Natural killer cell (primary cell): ENCODE results near the gene XAB2. TPM values are rescaled to one million over a fixed set of nuclear protein-coding genes. Genes with fewer than 3 reads are reported as not detected.

Source experiments
- ATAC-seq, 3 donors: fragments of 150-1000 bp in 2 of 3; fragments of 200-7000 bp in 1 of 3; cut with Tn5 transposase; 1 replicate in 1 of 3; 2 replicates in 2 of 3; pipeline ENCODE4 v1.10.0; 2021; ENCODE audit warnings: mild to moderate bottlenecking in 2 of 3, moderate library complexity in 2 of 3
- DNase-seq, 2 donors: peaks; one replicate each; pipeline versions ENCODE4 v3.0.0 to v3.0.0-alpha.2; 2013 to 2021; ENCODE audit warnings: mixed read lengths in 1 of 2
- H3K27ac ChIP-seq: one replicate; pipeline ENCODE4 v1.5.1; 2013; ENCODE audit warnings: mild to moderate bottlenecking, low read length
- H3K27me3 ChIP-seq: one replicate; pipeline ENCODE4 v1.6.1; 2013; ENCODE audit warnings: low read length; ENCODE audit not compliant: control insufficient read depth, insufficient read depth
- H3K36me3 ChIP-seq: one replicate; pipeline ENCODE4 v1.6.1; 2013; ENCODE audit warnings: low read length; ENCODE audit not compliant: control insufficient read depth, insufficient read depth
- H3K4me1 ChIP-seq: one replicate; pipeline ENCODE4 v1.6.1; 2013; ENCODE audit warnings: low read length; ENCODE audit not compliant: control insufficient read depth, insufficient read depth
- H3K4me3 ChIP-seq: one replicate; pipeline ENCODE4 v1.5.1; 2013; ENCODE audit warnings: low read length
- H3K9me3 ChIP-seq: one replicate; pipeline ENCODE4 v1.6.1; 2013; ENCODE audit warnings: low read length; ENCODE audit not compliant: control insufficient read depth, insufficient read depth
- H3K27ac Mint-ChIP-seq, 2 donors: one replicate each; pipeline ENCODE4 v1.8.0; 2022; ENCODE audit warnings: mild to moderate bottlenecking in 2 of 2, mixed read lengths in 2 of 2, moderate library complexity in 1 of 2
- H3K27me3 Mint-ChIP-seq, 2 donors: one replicate each; pipeline ENCODE4 v1.8.0; 2022; ENCODE audit warnings: low read depth in 2 of 2, mixed read lengths in 2 of 2
- H3K36me3 Mint-ChIP-seq: one replicate; pipeline ENCODE4 v1.8.0; 2022; ENCODE audit warnings: mixed read lengths
- H3K4me1 Mint-ChIP-seq, 2 donors: one replicate each; pipeline ENCODE4 v1.8.0; 2022; ENCODE audit warnings: mixed read lengths in 2 of 2
- H3K4me3 Mint-ChIP-seq: one replicate; pipeline ENCODE4 v1.8.0; 2022; ENCODE audit warnings: mild to moderate bottlenecking, moderate library complexity, mixed read lengths
- H3K9me3 Mint-ChIP-seq, 2 donors: one replicate each; pipeline ENCODE4 v1.8.0; 2022; ENCODE audit warnings: mixed read lengths in 2 of 2
- CTCF ChIP-seq: fragments of 200-600 bp; IDR thresholded peaks from one replicate; pipeline ENCODE4 v1.8.0; 2022; ENCODE audit warnings: antibody characterized with exemption
- WGBS: methylation state at CpG from one replicate; pipeline ENCODE4 v1.1.7; 2013; ENCODE audit warnings: missing lambda C conversion rate; ENCODE audit not compliant: insufficient coverage; 5-methylcytosine and 5-hydroxymethylcytosine counted together
- intact Hi-C: fragments of 100-400 bp; cut with micrococcal nuclease; formaldehyde crosslinking; loops from one replicate; pipeline ENCODE4 v1.14.2; 2022
- total RNA-seq, 4 donors: library from RNA; stranded (reverse); fragments of 120-200 nt in 1 of 4; gene quantifications; one replicate each; pipeline versions ENCODE4 v1.2.3 to v1.2.4, GENCODE V29; 2013 to 2022

XAB2 gene
- total RNA-seq, 3 donors from 2014 or later (not counting 1 experiment from before 2014, with no cell fraction given) = 60.2 to 70.8 (median 67.7) TPM

GRCh38 chr19:7637374-7638256 lies 8.3 kb upstream of the XAB2 start:
- Mint-ChIP-seq H3K27me3 (no peaks in the 10 kb centered on the region), H3K9me3 (peaks cover 0 to 2% of the 10 kb centered on the region in 2 donors), H3K27ac (peak overlapping the region; percentile 84 to 94), H3K4me1 (peaks cover 14 to 50% of the 10 kb centered on the region in 2 donors), H3K4me3 (peak overlapping the region; percentile 88), H3K36me3 (no peaks in the 10 kb centered on the region)
- H3K27me3 ChIP-seq = no peaks in the 10 kb centered on the region
- peak in 1 of 2 donors; percentile 39 for DNase-seq
- H3K36me3 ChIP-seq = peaks cover 9% of the 10 kb centered on the region
- intact Hi-C loops = loop anchor here (10.0 kb wide), 1 partner anchor 47 kb away; the partner anchor contains the start of gene TRAPPC5
- peak; percentile 23 to 60 (median 27) for ATAC-seq
- H3K4me1 ChIP-seq = peaks cover 37% of the 10 kb centered on the region
- peak overlapping the region; percentile 96 for H3K27ac ChIP-seq
- no peaks in the 10 kb centered on the region for H3K9me3 ChIP-seq
- 33% methylated on average over 25 of the region's 30 CpGs for WGBS
- peak overlapping the region; percentile 78 for H3K4me3 ChIP-seq
- TF ChIP-seq CTCF = no peak

GRCh38 chr19:7636691-7637373 lies 7.5 kb upstream of the XAB2 start, which contains the start of gene STXBP2:
Gene STXBP2, plus strand, starts transcription at chr19:7637110. Its CDS starts 40 bp downstream, at chr19:7637150.
- Histone ChIP-seq H3K27ac (peak within 1 kb of the TSS; percentile 96), H3K27me3 (no peaks in the 10 kb centered on the region), H3K4me3 (peak within 1 kb of the TSS; percentile 78), H3K36me3 (peaks cover 4% of the 10 kb centered on the region), H3K4me1 (peaks cover 37% of the 10 kb centered on the region), H3K9me3 (no peaks in the 10 kb centered on the region)
- H3K36me3 Mint-ChIP-seq = no peaks in the 10 kb centered on the region
- ATAC-seq (peak; percentile 96 to 98 (median 97)), DNase-seq (peak; percentile 90 to 96)
- H3K27me3 Mint-ChIP-seq = no peaks in the 10 kb centered on the region
- peaks cover 14 to 55% of the 10 kb centered on the region in 2 donors for H3K4me1 Mint-ChIP-seq
- 3% methylated on average over 61 of the region's 61 CpGs for WGBS
- H3K9me3 Mint-ChIP-seq = peaks cover 0 to 2% of the 10 kb centered on the region in 2 donors
- intact Hi-C loops = loop anchor here (10.0 kb wide), 1 partner anchor 48 kb away; the partner anchor contains the start of gene TRAPPC5
- TF ChIP-seq CTCF = peak; percentile 9
- peak within 1 kb of the TSS; percentile 84 to 94 for H3K27ac Mint-ChIP-seq
- peak within 1 kb of the TSS; percentile 88 for H3K4me3 Mint-ChIP-seq

GRCh38 chr19:7636317-7636690 lies 7.0 kb upstream of the XAB2 start:
- TF ChIP-seq CTCF = no peak
- H3K27me3 Mint-ChIP-seq = no peaks in the 10 kb centered on the region
- ATAC-seq (no peak), DNase-seq (no peak)
- intact Hi-C loops = loop anchor here (10.0 kb wide), 1 partner anchor 48 kb away; the partner anchor contains the start of gene TRAPPC5
- H3K36me3 Mint-ChIP-seq = no peaks in the 10 kb centered on the region
- Histone ChIP-seq H3K9me3 (no peaks in the 10 kb centered on the region), H3K27me3 (no peaks in the 10 kb centered on the region), H3K4me3 (peak overlapping the region; percentile 78), H3K4me1 (peaks cover 37% of the 10 kb centered on the region), H3K27ac (peak overlapping the region; percentile 96), H3K36me3 (peaks cover 6% of the 10 kb centered on the region)
- 78% methylated on average over 16 of the region's 16 CpGs for WGBS
- H3K27ac Mint-ChIP-seq = peak overlapping the region; percentile 84 to 94
- H3K9me3 Mint-ChIP-seq = peaks cover 0 to 2% of the 10 kb centered on the region in 2 donors
- peaks cover 14 to 59% of the 10 kb centered on the region in 2 donors for H3K4me1 Mint-ChIP-seq
- H3K4me3 Mint-ChIP-seq = peak overlapping the region; percentile 88
